ENCODE data around the gene WDTC1.
"Not testable (repeated sequence)": the region's sequence is repeated elsewhere in the genome, so short reads cannot be mapped to it uniquely, and the experiment has no call there.

WDTC1 gene, protein sequence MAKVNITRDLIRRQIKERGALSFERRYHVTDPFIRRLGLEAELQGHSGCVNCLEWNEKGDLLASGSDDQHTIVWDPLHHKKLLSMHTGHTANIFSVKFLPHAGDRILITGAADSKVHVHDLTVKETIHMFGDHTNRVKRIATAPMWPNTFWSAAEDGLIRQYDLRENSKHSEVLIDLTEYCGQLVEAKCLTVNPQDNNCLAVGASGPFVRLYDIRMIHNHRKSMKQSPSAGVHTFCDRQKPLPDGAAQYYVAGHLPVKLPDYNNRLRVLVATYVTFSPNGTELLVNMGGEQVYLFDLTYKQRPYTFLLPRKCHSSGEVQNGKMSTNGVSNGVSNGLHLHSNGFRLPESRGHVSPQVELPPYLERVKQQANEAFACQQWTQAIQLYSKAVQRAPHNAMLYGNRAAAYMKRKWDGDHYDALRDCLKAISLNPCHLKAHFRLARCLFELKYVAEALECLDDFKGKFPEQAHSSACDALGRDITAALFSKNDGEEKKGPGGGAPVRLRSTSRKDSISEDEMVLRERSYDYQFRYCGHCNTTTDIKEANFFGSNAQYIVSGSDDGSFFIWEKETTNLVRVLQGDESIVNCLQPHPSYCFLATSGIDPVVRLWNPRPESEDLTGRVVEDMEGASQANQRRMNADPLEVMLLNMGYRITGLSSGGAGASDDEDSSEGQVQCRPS

DNA sequence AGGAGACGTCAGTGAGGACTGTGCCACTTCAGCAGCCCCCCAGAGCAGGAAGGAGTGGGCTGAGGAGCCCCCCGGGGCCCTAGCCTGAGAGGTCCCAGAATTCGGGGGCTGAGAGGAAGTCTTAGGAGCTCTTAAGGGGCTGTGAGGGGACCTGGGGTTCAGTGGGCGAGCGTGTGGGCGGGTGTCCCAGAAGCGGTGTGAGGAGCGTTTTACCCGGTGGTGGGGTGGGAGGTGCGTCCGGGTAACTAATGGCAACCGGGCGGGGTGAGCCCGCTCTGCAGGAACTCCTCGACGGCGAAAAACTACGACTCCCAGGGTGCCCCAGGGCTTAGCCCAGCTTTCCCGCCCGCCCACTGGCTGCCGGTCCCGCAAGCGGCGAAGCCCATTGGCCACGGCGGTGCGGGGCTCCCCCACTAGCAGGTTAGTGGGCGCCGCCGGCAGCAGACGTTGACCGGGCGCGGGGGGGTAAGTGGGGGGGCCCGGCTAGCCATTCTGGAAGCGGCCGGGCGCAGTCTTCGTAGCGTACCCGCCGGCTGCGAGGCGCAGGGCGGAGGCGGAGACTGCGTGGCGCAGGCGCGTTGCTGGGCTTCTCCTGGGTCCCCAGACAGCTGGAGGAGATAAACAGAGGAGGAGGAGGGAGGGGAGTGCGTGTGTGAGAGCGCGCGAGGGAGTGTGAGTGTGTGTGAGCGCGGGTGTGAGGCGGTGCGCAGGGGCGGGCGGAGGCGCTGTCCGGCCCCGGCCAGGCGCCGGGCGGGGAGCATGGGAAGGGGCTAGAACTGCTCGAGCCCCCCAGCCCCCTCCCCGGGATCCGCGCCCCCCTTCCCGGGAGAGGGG, at the start of gene WDTC1:
Gene WDTC1 (plus strand): TSS at position 584 of the 834 bp plus-strand sequence. CDS start 26,423 bp downstream, outside the sequence.
- peak; percentile 80 to 99 (median 98) for DNase-seq

DNA sequence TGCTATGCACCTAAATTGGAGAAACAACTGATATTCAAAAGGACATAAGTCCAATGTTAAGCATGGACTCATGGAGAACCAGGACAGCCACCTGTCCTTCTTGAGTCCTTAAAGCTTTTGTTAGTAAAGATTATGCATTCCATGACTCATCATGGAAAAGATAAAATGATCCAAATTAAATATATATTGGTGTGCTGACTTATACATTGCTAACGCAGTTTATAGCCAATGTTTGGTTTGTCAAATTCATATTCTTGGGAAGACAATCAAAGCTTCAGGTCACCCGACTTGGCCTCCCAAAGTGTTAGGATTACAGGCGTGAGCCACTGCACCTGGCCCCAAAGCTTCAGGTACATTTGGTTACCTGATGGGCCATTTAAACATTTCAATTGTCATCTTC, 49.8 kb upstream of the WDTC1 start:
- not testable (repeated sequence) for DNase-seq

DNA sequence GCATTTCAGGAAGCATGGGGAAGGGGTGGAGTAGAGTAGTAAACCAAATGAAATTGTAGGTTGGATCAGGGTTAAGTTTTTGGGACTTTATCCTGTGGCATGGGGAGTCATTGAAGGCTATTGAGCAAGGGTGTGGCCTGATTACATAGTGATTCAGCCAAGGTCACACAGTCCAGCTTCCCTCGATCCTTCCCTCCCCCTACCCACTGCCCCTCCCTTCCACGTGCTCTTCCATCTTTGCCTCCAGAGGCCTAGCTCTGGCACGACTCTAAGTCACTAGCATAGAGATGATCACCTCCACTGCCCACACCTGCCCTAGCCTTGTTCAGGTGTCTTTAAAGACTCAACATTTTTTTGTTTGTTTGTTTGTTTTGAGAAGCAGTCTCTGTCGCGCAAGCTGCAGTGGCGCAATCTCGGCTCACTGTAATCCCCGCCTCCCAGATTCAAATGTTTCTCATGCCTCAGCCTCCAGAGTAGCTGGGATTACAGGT, 42.3 kb upstream of the WDTC1 start:
- DNase-seq, result no peak

DNA sequence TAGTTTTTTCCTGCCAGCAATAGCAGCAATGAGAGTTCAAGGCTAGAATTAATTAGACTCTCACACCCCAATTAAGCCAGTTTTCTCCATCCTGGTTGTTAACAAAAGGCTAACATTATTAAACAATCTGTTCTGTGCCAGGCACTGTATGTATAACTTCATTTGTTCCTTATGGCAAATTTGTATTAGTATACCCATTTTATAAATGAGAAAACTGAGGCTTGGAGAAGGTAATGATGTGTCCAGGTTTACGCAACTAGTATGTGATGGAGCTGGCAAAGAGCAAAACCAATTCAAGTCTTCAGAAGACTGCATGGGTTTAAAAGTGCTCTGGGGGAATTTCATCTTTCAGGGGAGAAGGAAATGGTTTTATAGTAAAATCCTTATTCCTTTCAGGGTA, 41.2 kb upstream of the WDTC1 start:
- no peak for DNase-seq

DNA sequence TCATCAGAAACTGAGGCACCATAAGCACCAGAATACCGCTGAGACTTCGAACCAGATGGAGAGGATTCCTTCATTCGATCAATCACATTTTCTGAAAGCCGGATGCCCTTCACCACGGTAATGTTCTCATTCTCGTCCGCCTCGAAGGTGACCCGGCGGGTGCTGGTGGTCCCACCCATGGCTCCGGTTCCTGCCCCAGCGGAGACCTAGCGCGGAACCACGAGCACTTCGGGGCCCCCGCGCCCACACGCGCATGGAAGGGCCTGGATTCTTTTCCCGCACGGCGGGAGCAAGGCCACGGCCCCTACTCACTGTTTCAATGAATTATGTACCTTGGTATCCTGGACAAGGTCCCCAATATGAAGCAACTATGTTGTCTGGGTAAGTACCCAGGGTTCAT, 33.1 kb upstream of the WDTC1 start:
- DNase-seq, result no peak

DNA sequence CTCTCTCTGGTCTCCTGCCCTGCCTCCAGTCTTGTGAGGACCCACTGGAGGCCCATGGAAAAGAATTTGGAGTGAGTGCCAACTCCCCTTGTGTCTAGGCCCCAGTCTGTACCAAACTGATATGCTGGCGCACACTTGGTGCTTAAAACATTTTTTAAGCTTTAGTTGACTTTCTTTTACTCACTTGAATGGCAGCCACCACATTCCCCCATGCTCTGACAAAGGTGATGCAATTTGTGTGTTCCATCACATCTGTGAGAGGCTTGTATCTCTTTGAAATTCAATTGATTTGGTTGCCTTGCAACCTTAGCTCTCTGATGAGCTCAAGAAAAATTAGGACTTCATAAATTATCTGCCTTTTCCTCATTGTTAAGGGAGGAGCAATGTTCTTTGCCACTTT, 30.5 kb upstream of the WDTC1 start:
- DNase-seq, result no peak

DNA sequence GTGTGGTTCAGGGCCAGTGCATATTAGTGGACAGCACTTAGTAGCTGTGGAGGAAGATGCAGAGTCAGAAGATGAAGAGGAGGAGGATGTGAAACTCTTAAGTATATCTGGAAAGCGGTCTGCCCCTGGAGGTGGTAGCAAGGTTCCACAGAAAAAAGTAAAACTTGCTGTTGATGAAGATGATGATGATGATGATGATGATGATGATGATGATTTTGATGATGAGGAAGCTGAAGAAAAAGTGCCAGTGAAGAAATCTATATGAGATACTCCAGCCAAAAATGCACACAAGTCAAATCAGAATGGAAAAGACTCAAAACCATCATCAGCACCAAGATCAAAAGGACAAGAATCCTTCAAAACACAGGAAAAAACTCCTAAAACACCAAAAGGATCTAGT, 27.2 kb upstream of the WDTC1 start:
- DNase-seq, result not testable (repeated sequence)

DNA sequence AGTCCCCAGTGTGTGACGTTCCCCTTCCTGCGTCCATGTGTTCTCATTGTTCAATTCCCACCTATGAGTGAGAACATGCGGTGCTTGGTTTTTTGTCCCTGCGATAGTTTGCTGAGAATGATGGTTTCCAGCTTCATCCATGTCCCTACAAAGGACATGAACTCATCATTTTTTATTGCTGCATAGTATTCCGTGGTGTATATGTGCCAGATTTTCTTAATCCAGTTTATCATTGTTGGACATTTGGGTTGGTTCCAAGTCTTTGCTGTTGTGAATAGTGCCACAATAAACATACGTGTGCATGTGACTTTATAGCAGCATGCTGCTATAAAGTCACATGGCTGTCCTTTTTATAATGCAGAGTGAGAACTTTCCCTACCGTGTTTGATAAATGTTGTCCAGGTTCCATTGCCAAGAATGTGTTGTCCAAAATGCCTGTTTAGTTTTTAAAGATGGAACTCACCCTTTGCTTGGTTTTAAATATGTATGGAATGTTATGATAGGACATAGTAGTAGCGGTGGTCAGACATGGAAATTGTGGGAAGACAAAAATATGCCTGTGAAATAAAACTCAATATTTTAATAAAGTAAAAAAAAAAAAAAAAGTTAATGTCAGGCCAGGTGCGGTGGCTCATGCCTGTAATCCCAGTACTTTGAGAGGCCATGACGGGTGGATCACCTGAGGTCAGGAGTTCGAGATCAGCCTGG, 26.1 kb upstream of the WDTC1 start:
- not testable (repeated sequence) for DNase-seq

DNA sequence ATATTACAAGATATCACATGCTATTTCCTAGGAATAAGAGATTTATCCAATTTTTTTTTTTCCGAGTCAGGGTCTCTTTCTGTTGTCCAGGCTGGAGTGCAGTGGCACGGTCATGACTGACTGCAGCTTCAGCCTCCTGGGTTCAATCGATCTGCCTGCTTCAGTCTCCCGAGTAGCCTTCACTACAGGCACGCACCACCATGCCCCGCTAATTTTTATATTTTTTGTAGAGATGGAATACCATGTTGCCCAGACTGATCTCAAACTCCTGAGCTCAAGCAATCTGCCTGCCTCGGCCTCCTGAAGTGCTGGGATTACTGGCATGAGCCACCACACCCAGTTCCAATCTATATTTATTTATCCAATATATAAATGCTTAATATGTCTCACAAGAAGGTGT, 18.0 kb upstream of the WDTC1 start:
- no peak for DNase-seq

DNA sequence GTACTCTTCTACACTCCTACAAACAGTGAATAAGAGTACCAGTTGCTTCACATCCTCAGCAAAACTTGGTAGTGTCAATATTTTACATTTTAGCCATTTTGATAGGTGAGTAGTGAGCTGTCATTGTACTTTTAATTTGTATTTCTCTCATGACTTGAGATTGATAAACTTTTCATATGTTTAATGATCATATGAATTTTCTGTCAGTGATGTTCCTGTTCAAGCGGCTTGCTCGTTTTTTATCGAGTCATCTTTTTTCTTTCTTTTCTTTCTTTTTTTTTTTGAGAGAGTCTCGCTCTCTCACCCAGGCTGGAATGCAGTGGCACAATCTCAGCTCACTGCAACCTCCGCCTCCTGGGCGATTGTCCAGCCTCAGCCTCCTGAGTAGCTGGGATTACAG, 17.0 kb upstream of the WDTC1 start:
- no peak for DNase-seq

DNA sequence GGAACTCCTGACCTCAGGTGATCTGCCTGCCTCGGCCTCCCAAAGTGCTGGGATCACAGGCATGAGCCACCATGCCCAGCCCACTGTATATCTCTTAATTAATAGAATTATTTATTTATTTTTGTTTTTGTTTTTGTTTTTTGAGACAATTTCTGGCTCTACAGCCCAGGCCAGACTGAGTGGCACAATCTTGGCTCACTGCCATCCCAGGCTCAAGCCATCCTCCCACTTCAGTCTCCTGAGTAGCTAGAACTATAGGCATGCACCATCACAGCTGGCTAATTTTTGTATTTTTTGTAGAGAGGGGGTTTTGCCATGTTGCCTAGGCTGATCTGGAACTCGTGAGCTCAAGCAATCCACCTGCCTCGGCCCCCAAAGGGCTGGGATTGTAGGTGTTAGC, 15.7 kb upstream of the WDTC1 start:
- DNase-seq, result no peak

DNA sequence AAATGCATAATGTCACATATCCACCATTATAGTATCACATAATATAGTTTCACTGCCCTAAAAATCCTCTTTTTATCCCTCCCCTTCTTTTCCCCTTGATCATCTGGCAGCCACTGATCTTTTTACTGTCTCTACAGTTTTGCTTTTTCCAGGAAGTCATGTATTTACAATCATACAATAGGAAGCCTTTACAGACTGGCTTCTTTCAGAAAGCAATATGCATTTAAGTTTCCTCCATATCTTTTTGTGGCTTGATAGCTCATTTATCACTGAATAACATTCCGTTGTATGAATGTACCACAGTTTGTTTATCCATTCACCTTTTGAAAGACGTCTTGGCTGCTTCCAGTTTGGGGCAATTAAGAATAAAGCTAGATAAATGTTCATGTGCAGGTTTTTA, 14.3 kb upstream of the WDTC1 start:
- no peak for DNase-seq

DNA sequence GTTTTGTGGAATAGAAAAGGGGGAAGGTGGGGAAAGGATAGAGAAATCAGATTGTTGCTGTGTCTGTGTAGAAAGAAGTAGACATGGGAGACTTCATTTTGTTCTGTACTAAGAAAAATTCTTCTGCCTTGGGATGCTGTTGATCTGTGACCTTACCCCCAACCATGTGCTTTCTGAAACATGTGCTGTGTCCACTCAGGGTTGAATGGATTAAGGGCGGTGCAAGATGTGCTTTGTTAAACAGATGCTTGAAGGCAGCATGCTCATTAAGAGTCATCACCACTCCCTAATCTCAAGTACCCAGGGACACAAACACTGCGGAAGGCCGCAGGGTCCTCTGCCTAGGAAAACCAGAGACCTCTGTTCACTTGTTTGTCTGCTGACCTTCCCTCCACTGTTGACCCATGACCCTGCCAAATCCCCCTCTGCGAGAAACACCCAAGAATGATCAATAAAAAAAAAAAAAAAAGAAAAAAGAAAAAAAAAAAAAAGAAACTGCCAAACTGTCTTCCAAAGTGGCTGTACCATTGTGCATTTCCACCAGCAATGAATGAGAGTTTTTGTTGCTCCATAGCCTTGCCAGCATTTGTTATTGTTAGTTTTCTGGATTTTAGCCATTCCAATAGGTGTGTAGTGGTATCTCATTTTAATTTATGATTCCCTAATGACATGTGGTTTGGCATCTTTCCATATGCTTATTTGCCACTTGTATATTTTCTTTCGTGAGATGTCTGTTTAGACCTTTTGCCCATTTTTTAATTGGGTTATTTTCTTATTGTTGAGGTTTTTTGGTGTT, 13.5 kb upstream of the WDTC1 start:
- DNase-seq, result not testable (repeated sequence)

DNA sequence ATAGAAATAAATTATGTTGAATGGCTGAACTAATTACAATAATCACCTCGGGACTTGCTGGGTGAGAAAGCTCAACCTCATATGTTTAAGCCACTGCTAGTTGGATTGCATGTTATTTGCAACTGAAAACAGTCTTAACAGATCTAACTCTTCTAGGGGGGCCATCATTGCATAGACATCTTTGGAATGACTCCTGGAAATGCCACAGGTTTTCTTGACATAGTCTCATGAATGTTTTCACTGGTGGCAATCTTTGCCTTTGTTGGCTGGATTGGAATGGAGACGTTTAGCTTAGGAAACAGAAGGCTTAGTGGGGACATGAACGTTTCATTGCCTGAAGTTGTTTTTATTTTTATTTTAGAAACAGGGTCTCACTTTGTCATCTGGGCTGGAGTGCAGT, 8.8 kb upstream of the WDTC1 start:
- DNase-seq, result no peak

DNA sequence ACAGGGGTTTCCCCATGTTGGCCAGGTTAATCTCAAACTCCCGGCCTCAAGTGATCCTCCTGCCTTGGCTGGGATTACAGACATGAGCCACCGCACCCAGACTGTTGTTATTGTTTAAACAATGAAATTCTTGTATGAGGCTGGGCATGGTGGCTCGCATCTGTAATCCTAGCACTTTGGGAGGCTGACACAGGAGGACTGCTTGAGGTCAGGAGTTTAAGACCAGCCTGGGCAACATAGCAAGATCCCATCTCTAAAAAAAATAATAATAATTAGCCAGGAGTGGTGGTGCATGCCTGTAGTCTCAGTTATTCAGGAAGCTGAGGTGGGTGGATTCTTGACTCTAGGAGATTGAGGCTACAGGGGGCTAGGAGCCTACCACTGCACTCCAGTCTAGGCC, 6.7 kb upstream of the WDTC1 start:
- DNase-seq, result no peak

DNA sequence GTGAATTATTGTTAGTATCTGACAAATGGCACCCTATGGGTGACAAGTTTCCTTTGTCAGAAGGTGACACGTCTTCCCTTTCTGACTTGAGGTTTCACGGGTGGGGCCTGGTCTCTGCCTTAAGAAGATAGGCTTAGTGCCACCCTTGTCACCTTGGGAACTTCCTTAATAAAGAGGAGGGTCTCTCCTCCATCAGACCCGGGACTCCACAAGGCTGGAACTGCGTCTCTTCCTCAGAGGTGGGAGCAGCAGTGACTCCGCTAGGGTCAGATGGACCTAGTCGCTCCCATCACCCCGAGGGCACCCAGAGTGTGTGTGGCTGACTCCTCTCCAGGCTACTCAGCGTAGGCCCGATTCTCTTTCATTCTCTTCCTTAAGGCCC, 774 bp upstream of the WDTC1 start:
- DNase-seq, result peak in 3 of 56 donors; percentile 32 to 51 (median 36)

DNA sequence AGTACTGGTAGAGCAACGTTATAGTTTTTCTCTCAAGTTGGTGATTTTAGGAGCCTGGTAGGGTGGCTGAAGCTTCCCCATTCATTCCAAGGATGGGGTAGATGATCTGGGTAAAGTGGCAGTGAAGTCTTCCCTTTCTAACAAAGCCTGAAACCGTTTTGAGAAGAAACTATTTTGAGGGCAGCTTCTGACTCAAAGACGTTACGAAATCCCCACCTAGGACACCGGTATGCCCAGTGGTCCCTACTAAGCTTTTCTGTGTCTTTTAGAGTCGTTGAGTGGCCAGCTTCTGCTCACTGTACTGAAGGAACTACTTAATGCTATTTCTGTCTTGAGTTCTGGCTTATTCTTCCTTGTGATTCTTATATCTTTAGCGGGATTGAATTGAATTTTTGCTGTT, 1.4 kb downstream of the WDTC1 start:
- no peak for DNase-seq

DNA sequence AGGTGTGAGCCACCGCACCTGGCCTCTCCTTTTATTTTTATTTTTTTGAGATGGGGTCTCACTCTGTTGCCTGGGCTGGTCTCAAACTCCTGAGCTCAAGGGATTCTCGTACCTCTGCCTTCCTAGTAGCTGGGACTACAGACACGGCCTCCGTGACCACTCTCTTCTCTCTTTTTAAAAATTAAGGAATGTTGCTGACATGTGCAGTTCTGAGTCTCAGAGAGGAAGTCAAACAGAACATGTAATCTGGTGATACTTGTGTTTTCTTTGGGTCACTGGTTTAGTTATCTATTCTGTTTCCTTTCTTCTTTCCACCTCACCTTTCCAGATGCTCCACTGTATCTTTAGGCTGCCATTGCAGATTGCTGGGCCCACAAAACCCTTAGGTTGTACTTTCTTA, 2.7 kb downstream of the WDTC1 start:
- no peak for DNase-seq

DNA sequence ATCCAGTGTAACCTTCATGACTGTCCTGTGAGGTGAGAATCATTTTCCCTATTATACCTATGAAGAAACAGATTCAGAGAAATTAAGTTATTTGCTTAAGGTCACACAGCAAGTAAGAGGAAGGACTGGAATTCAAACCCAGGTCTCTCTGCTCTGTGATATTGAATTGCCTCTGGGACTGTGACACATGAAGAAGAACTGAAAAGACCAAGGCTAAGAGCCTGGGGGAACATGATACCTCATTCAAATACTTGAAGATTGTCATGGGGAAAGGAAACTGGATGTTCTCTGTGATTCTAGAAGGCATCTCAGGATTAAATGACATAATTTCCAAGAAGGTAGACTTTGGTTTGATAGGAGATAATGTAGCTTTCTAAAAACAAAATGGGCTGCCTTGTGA, 3.6 kb downstream of the WDTC1 start:
- no peak for DNase-seq

DNA sequence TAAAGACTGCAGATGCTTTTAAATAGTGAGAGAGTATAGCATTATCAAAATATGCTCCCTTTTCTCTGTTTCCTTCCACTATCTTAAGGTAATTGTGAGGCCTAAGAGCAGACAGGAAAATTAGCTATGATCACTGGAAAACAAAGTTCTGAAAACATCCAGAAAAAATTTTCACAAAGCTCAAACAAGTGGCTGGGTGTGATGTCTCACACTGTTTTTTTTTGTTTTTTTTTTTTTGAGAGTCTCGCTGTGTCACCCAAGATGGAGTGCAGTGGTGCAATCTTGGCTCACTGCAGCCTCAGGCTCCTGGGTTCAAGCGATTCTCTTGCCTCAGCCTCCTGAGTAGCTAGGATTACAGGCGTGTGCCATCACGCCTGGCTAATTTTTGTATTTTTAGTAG, 7.2 kb downstream of the WDTC1 start:
- DNase-seq, result no peak
